Stimulated activated CD8-positive, alpha-beta memory T cell treated with anti-CD3 and anti-CD28 coated beads, Interleukin-7, amount 100 ng/mL, for 4 hours (primary cell): ENCODE results near the gene IL20RA.

Source experiments
- DNase-seq, 2 donors: peaks; one replicate each; pipeline ENCODE4 v3.0.0-alpha.2; 2020; ENCODE audit warnings: low read depth in 2 of 2

The IL20RA gene

GRCh38 chr6:137046871-137047412 lies 2.2 kb upstream of the IL20RA start:
- no peak for DNase-seq

GRCh38 chr6:137045222-137045789 lies 541 bp upstream of the IL20RA start:
- DNase-seq, result no peak

- DNase-seq, result no peak
These were observed 927 bp downstream of the IL20RA start for GRCh38 chr6:137043710-137044365.

GRCh38 chr6:137040393-137040792 lies 4.4 kb downstream of the IL20RA start:
- no peak for DNase-seq

- no peak for DNase-seq
These were observed 5.8 kb downstream of the IL20RA start for GRCh38 chr6:137039010-137039409.

- no peak for DNase-seq
These were observed 8.0 kb downstream of the IL20RA start for GRCh38 chr6:137036566-137037300.

GRCh38 chr6:137033828-137034227 lies 10.9 kb downstream of the IL20RA start:
- DNase-seq, result peak; percentile 39 to 42

GRCh38 chr6:137031122-137031521 lies 13.6 kb downstream of the IL20RA start:
- DNase-seq, result no peak

- DNase-seq, result no peak
These were observed 15.9 kb downstream of the IL20RA start for GRCh38 chr6:137028912-137029311.

- DNase-seq, result no peak
These were observed 18.7 kb downstream of the IL20RA start for GRCh38 chr6:137025786-137026730.

- DNase-seq, result no peak
These were observed 20.4 kb downstream of the IL20RA start for GRCh38 chr6:137024237-137024990.

- no peak for DNase-seq
These were observed 24.0 kb downstream of the IL20RA start for GRCh38 chr6:137020776-137021175.

GRCh38 chr6:137019476-137020272 lies 25.1 kb downstream of the IL20RA start:
- no peak for DNase-seq

- no peak for DNase-seq
These were observed 27.7 kb downstream of the IL20RA start for GRCh38 chr6:137017081-137017480.

GRCh38 chr6:137016356-137016755 lies 28.4 kb downstream of the IL20RA start:
- no peak for DNase-seq

GRCh38 chr6:137015943-137016342 lies 28.8 kb downstream of the IL20RA start:
- DNase-seq, result no peak

- no peak for DNase-seq
These were observed 30.8 kb downstream of the IL20RA start for GRCh38 chr6:137013738-137014602.

GRCh38 chr6:137013031-137013430 lies 31.7 kb downstream of the IL20RA start:
- DNase-seq, result no peak

GRCh38 chr6:137011406-137011805 lies 33.4 kb downstream of the IL20RA start:
- no peak for DNase-seq
